Left colon (tissue), 2 donors: ENCODE measurements around the gene AGMO. TPM values are rescaled to one million over a fixed set of nuclear protein-coding genes. Genes with fewer than 3 reads are reported as not detected.
"Not testable (repeated sequence)": the region's sequence is repeated elsewhere in the genome, so short reads cannot be mapped to it uniquely, and the experiment has no call there.

Source experiments
- ATAC-seq: fragments of 200-7000 bp; cut with Tn5 transposase; one replicate; pipeline ENCODE4 v1.9.1; 2020; ENCODE audit warnings: mild to moderate bottlenecking, moderate library complexity
- DNase-seq, 2 donors: peaks; one replicate each; pipeline ENCODE4 v3.0.0-alpha.2; 2020
- intact Hi-C, 2 donors: fragments of 100-400 bp; cut with DNase I in 1 of 2; cut with micrococcal nuclease in 1 of 2; formaldehyde crosslinking; loops; one replicate each; pipeline versions ENCODE4 v1.11.2 to v1.14.0; 2022; cut with DNase I, micrococcal nuclease
- total RNA-seq, 2 donors: library from RNA; stranded (reverse); fragmentation: NEBNext Ultra II Directional; extraction: Animal tissue kit (Norgen Biotek cat#: 25700); gene quantifications; one replicate each; pipeline ENCODE4 v1.2.1, GENCODE V29; 2021
- donor health status: DM: no; HTN: no; CAD: no.
- donor health status: DM: yes; HTN: yes; CAD: no.

Gene AGMO
- total RNA-seq, 2 donors from 2014 or later = 0.37 to 1.9 TPM

DNA sequence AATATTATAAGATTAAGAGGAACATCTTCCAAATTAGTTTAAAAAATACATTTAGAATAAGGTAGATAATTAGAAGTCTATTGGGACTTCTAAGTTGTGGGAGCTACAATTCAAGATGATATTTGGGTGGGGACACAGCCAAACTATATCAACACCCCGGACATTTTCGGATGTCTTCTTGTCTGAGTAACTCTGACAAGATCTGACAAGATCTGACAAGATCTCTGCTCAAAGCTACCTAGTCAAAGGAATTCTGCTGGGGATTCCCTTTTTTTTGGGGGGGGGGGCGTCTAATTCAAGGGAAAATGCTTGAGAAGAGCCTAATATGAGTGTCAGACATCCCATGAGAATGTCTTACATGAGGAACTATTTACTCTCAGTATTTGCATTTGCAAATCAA, 5.2 kb upstream of the AGMO start:
- ATAC-seq (no peak), DNase-seq (no peak)
- intact Hi-C loops = no loop called here

DNA sequence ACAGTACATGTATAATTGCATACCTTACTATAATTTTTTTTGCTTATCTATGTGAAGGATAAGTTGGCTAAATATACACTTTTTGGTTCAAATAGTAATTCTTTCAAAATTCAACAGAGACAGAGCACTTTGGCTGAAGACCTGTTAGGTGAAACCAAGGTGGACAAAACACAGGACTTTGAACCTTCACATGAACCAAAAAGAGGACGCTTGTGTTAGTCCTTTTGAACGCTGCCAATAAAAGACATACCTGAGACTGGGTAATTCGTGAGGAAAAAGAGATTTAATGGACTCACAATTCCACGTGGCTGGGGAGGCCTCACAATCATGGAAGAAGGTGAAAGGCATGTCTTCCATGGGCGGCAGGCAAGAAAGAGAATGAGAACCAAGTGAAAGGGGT, 4.7 kb upstream of the AGMO start:
- intact Hi-C loops = no loop called here
- DNase-seq (no peak), ATAC-seq (no peak)

DNA sequence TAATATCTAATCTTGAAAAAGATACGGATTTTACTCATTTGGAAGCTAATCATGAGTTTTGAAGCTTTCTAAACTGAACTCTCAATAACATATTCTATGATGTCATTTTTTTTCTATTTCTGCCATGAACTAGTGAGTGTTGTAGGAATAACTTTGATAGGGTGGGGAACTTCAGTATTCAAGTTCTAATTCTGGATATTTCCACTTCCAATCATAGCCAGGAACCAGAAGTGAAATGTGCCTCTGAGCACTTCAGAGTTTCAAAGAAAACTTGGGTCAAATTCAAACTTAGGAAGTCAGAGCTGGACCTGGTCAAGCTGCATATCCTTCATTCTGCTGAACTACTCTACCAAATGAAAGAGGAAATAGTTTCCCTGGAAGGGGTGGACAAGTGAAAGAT, 847 bp downstream of the AGMO start:
- intact Hi-C loops = no loop called here
- DNase-seq = no peak
- ATAC-seq = peak; percentile 34

DNA sequence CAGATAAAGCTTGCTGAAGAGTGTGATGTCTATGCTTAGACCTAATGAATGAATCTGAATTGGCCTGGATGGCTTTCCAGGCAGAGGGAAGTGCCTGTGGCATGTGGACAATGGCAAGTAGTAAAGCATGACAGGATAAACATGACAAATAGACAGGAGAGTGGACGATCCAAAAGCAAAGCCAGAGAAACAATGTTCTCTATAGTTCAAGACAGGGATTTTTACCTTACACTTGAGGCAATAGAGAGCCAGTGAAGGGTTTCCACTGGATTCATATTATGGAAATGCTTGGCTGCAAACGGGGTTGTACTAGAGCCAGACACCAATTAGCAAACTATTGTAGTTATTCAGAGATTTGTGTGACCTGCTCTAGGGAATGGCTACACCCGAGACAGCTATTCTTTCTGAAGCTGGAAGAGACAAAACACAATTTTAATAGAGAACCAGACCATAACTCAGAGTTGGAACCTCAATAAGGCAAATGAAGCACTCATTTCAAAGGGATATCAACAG, 2.3 kb downstream of the AGMO start:
- intact Hi-C loops = loop anchor here in 1 of 2 donors (10.0 kb wide), 1 partner anchor 505 kb away; no protein-coding TSS in a partner anchor
- DNase-seq (no peak), ATAC-seq (no peak)

DNA sequence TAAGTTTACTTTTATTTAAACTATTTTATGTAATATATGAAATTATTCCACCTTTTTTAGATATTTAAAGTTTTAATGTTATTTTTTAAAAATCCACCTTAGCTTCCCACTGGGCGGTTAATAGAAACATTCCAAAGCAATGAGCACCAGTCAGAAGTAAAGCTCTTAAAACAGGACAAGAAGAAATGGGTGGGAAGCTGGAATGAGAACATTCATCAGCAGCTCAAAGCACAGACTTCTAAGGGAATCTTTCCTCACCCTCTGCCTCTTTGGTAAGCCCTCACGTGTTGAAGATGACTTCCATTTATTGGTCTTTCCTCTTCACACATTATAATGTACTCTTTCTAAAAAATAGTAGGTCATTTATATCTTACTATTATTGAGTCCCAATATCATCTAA, 3.1 kb downstream of the AGMO start:
- no peak for ATAC-seq
- intact Hi-C loops = loop anchor here in 1 of 2 donors (10.0 kb wide), 1 partner anchor 506 kb away; no protein-coding TSS in a partner anchor
- DNase-seq = no peak

DNA sequence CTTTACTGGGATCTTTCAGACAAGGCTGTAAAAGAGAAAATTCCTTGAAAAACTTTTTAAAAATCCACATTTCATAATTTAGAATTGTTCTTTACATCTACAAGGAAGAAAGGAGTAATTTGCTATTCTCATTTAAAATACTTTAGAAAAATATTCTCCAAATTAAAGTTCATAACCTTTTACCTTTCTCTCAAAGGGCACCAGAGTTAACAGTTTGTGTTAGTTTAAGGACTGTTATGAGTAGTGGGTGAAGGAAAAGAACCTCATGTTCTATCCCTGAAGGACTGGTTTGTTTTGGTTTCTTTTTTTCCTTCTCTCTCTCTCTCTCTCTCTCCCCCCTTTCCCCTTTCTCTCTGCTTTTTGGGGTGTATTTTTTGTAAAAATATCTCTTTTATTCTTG, 4.1 kb downstream of the AGMO start:
- no peak for ATAC-seq
- intact Hi-C loops = loop anchor here in 1 of 2 donors (10.0 kb wide), 1 partner anchor 507 kb away; no protein-coding TSS in a partner anchor

DNA sequence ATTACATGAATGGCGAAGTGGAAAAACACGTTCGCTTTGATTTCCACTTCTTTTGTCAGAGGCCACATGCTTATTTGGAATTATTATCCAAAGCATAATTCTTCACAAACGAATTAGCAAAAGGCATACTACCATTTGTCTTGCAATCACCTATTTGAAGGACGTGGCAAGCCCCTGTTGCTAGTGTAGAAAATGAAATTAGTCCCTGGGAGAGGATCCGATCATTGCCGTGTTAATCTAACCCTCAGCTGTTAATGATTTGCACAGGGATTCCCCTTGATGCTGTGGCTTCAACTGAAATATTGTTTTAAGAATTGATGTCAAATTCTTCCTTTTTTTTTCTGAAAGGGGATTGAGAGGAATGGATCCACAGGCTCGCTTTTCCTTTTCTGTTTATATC, 4.6 kb downstream of the AGMO start:
- no peak for DNase-seq
- ATAC-seq = no peak
- intact Hi-C loops = loop anchor here in 1 of 2 donors (10.0 kb wide), 1 partner anchor 508 kb away; no protein-coding TSS in a partner anchor

More for the DNA sequence above, 4.1 kb downstream of the AGMO start:
- no peak for DNase-seq

DNA sequence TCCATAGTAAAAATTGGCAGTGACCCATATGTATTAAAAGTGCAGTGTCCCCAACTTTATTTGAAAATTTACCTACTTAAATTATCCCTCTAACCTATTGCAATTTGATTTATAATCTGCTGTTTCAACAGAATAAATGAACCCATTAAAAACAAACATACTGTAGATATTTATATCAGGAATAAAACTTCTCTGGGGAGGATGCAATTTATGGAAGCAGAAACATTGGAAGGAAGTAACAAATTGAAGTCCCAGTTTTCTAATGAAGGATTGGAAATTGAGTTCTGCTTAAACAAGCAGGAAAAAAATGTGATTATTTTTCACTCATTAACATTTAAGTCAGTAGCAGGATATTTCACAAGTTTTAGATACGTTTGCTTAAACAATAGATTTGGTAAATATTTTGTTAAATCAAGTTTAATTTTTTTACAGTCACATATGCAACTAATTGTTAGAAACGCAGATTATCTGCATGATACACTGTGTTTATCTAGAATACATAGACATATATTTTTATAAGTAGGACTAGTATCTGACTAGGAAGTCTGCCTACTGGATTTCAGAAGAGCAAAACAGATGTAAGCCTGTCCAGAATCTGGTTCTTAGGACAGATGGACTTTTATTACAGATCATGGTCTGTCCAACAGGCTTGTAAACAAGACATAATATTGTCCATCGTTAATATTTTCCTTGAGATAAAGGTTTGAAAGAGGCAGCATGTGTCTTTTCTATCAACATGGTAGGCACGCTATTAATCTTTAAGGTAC, 5.3 kb downstream of the AGMO start:
- no peak for DNase-seq
- ATAC-seq = no peak
- intact Hi-C loops = loop anchor here in 1 of 2 donors (10.0 kb wide), 1 partner anchor 508 kb away; no protein-coding TSS in a partner anchor

DNA sequence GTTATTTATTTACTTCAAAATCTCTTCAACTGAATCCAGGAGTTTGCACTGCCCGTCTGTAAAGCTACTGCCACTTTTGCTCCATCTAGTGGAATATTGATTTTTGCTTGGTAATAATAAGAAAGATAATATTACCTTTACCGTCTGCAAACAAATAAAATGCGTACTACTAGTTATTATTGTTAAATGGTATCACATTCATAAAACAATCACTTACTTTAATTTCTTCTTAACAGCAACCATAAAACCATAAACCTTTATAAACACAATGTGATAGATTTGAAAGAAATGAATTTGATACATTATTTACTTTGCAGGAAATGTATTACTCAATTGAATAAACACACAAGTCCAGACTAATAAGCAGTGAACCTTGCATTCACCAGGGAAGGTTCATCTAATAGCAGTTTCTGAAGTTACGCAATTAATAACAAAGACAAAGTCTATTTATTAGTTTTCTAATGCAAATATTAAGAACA, 6.4 kb downstream of the AGMO start:
- ATAC-seq = peak; percentile 46
- intact Hi-C loops = loop anchor here in 1 of 2 donors (10.0 kb wide), 1 partner anchor 509 kb away; no protein-coding TSS in a partner anchor
- no peak for DNase-seq

DNA sequence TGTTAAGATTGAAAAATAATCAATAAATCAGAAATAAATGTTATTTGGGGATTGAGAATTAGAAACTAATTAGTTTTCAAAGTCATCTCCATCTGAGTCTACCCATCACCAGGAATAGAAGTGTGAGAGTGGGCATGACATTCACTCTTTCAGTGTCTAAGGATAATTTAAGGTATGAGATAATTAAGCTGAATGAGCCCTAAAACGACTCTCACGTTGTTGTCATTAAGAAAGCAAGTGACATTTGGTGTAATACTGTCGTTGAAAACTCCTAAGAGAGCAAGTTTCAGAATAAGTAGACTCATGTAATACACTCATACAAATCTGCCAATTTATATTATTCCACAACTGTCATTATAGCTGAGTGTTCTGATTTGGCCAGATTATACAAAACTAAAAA, 7.1 kb downstream of the AGMO start:
- no peak for ATAC-seq
- intact Hi-C loops = loop anchor here in 1 of 2 donors (10.0 kb wide), 1 partner anchor 510 kb away; no protein-coding TSS in a partner anchor

DNA sequence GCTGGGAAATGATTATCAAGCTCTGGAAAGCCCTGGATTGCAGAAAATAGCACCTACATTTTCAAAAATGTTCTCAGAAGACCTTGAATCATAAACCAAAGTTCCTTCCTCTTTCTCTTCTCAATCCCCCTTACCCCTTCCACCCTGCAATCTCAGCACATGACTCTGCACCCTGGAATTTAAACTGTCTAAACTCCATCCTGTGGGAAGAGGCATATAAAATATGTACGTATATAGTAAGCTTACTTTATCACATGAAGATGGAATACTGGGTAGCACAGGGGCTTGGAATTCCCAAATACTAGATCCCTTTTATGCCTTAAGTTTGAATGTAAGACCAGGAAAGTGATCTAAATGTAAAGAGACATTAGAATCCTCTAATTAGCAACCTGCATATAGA, 7.7 kb downstream of the AGMO start:
- ATAC-seq (no peak), DNase-seq (no peak)
- intact Hi-C loops = loop anchor here in 1 of 2 donors (10.0 kb wide), 1 partner anchor 511 kb away; no protein-coding TSS in a partner anchor

More for the DNA sequence above, 7.1 kb downstream of the AGMO start:
- no peak for DNase-seq

DNA sequence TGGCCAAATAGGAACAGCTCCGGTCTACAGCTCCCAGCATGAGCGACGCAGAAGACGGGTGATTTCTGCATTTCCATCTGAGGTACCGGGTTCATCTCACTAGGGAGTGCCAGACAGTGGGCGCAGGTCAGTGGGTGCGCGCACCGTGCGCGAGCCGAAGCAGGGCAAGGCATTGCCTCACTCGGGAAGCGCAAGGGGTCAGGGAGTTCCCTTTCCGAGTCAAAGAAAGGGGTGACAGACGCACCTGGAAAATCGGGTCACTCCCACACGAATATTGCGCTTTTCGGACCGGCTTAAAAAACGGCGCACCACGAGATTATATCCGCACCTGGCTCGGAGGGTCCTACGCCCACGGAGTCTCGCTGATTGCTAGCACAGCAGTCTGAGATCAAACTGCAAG, 14.5 kb downstream of the AGMO start:
- intact Hi-C loops = not testable (repeated sequence)

DNA sequence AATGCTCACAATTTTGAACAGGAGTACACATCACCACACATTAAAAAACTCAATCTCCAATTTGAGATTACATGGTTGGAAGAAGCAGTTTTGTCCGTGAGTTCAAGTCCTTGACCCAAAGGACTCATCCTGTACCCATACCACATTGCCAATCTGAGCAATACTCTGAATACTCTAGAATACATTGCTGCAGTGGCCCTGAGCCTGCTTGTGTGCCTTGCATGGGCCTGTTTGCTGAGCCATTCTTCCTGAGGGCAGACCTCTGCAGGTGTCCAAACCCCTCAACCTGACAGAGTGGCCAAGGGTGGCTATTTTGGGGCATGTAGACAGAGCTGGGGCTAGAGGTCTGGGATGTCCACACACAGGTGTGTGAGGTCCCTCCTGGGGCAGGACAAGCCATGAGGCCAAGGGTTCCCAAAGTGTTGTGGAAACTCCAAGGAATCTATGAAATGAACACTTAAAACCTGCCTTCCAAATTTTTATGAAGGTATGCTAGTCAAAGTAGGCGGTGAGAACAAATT, 15.5 kb downstream of the AGMO start:
- intact Hi-C loops = no loop called here
- ATAC-seq (no peak), DNase-seq (no peak)

More for the DNA sequence above, 14.5 kb downstream of the AGMO start:
- DNase-seq, ATAC-seq: not testable (repeated sequence)

DNA sequence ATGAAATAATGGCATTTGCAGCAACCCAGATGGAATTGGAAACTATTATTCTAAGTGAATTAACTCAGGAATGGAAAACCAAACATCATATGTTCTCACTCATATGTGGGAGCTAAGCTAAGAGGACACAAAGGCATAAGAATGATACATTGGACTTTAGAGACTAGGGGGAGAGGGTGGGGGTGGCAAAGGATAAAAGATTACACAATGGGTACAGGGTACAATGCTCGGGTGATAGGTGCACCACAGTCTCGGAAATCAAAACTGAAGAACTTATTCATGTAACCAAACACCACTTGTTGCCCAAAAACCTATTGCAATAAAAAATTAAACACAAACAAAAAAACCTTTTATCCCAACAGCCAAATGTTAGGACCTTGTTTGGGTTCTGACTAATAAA, 17.8 kb downstream of the AGMO start:
- ATAC-seq = no peak
- DNase-seq = no peak
- intact Hi-C loops = no loop called here

DNA sequence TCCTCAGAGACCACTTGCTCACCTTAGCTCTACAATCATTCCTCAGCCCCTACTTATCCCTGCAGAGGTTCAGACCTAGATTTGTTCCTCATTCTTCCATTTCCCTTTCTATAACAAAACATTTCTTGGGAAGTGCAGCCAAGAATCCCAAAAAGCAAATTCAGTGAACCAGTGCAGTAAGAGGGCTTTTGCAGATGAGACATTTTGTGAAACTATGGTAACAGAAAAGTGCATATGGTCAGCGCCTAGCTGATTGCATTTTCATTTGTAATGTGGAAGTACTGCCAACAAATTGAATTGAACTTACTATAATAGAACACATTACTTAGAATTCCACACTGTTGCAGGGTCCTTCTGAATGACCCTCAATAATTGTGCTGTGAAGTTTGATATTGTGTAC, 18.6 kb downstream of the AGMO start:
- DNase-seq = no peak
- intact Hi-C loops = no loop called here
- no peak for ATAC-seq

DNA sequence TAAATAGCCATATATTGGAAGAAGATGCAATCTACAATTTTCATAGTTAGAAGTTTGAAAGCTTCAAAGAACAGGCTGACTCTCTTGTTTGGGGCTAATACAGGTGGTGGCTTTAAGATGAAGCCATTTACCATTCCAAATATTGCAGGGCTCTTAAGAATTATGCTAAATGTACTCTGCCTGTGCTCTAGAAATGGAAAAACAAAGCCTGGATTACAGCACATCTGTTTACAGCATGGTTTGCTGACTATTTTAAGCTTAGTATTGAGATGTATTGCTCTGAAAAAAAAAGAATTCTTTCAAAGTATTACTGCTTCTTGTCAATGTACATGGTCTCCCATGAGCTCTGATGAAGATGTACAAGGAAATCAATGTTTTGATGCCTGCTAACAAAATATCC, 34.2 kb downstream of the AGMO start:
- no peak for ATAC-seq
- intact Hi-C loops = no loop called here
- no peak for DNase-seq

DNA sequence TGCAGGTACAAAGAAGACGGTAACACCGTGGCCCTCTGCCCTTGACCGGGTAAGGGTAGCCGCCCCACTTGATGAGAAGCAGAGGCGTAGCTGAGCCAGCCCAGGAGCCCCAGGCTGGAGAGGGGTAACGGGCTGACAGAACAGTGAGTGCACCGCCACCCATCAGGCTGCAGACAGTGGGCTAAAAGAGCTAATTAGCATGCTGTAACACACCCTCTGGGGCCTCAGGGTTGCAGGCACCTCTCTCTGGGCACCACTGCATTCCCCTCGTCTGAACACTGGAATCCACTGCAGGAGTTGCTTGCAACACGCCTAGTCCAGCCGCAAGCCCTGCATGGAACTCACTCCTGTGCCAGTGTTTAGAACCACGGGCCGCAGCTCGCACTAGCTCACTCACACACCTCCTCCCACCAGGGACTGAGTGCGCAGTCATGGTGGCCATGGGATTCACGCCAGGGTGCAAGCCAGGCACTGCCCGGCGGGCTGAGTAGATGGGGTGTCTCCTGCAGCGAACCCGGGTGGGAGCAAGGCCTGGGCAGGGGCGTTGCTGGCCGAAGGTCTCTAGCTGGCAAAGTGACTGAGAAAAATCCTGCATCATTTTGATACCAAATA, 36.1 kb downstream of the AGMO start:
- intact Hi-C loops = no loop called here
- no peak for DNase-seq
- ATAC-seq = no peak

DNA sequence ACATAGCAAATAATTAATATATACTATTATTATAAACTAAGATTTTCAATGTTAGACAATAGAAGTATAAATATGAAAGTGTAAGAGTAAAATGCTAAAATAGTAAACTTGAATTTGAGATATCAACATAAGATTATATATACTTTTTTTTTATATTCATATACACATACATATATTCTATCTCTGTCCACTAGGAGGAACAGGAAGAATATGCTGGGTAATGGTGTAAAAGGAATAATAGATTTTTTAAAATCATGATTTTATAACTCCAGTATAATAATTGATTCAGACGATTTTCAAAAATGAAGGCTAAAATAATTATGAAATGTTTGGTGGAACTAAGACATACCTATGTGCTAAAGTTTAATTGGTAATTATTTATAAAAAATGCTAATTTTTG, 37.7 kb downstream of the AGMO start:
- DNase-seq = no peak
- intact Hi-C loops = no loop called here
- no peak for ATAC-seq

DNA sequence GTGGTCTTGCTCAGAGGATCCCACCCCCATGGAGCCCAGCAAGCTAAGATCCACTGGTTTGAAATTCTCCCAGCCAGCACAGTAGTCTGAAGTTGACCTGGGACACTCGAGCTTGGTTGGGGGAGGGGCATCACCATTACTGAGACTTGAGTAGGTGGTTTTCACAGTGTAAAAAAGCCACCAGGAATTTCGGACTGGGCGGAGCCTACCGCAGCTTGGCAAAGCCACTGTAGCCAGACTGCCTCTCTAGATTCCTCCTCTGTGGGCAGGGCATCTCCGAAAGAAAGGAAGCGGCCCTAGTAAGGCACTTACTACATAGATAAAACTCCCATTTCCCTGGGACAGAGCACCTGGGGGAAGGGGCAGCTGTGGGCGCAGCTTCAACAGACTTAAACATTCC, 44.0 kb downstream of the AGMO start:
- DNase-seq, intact Hi-C loops, ATAC-seq: not testable (repeated sequence)
